SJCRH30 (cell line): Measurements from ENCODE around the gene MAD1L1. TPM values are rescaled to one million over a fixed set of nuclear protein-coding genes. Genes with fewer than 3 reads are reported as not detected.

Source experiments
- DNase-seq, 2 experiments: peaks; one replicate each; pipeline ENCODE4 v3.0.0-alpha.2; 2015 to 2020
- H3K27ac ChIP-seq: fragments of 250-450 bp; sonication (Bioruptor Pico); 2 replicates; pipeline ENCODE4 v1.5.1; 2020; ENCODE audit warnings: mild to moderate bottlenecking, moderate library complexity
- H3K27me3 ChIP-seq: fragments of 250-450 bp; sonication (Bioruptor Pico); 2 replicates; pipeline ENCODE4 v1.5.1; 2020; ENCODE audit warnings: mild to moderate bottlenecking, moderate library complexity
- H3K36me3 ChIP-seq: fragments of 250-450 bp; sonication (Bioruptor Pico); 2 replicates; pipeline ENCODE4 v1.5.1; 2020; ENCODE audit warnings: mild to moderate bottlenecking, moderate library complexity
- H3K4me1 ChIP-seq: fragments of 250-450 bp; sonication (Bioruptor Pico); 2 replicates; pipeline ENCODE4 v1.5.1; 2020; ENCODE audit warnings: mild to moderate bottlenecking, moderate library complexity
- H3K4me3 ChIP-seq: fragments of 250-450 bp; sonication (Bioruptor Pico); 2 replicates; pipeline ENCODE4 v1.5.1; 2020; ENCODE audit warnings: mild to moderate bottlenecking, moderate library complexity
- H3K9me3 ChIP-seq: fragments of 250-450 bp; sonication (Bioruptor Pico); replicated peaks from 2 replicates; pipeline ENCODE4 v1.5.1; 2020; ENCODE audit warnings: mild to moderate bottlenecking, moderate library complexity
- total RNA-seq: library from RNA; depleted of rRNA; stranded (reverse); fragments of >200 nt; shearing (Covaris generic); gene quantifications from 2 replicates; pipeline ENCODE4 v1.2.3, GENCODE V29; 2014

Gene MAD1L1
- total RNA-seq, 1 experiment from 2014 or later: 31.5 TPM

DNA sequence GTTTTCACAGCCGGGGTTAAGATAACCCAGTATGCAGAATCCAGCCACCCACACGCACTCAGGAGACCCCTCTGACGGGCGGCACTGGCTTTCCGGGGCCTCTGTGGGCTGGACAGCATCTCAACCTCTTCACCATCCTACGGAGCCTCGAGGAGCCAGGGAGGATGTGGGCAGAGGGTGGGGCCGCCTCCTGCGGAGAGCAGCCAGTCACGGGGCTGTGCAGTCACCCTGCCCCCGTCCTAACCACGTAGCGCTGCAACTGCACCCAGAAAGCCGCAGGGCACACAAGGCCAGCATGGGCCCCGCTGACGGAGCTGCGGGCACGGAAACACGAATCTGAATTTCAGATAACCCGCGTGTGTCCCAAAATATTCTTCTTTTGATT is 292.4 kb downstream of the MAD1L1 start:
- no peaks in the 10 kb centered on the region for H3K36me3 ChIP-seq
- peaks cover 10% of the 10 kb centered on the region for H3K4me1 ChIP-seq
- H3K27ac ChIP-seq: no peak overlapping the region
- H3K27me3 ChIP-seq: no peaks in the 10 kb centered on the region
- H3K9me3 ChIP-seq: no peaks in the 10 kb centered on the region
- no peak overlapping the region for H3K4me3 ChIP-seq
- DNase-seq: peak; percentile 18 to 24

DNA sequence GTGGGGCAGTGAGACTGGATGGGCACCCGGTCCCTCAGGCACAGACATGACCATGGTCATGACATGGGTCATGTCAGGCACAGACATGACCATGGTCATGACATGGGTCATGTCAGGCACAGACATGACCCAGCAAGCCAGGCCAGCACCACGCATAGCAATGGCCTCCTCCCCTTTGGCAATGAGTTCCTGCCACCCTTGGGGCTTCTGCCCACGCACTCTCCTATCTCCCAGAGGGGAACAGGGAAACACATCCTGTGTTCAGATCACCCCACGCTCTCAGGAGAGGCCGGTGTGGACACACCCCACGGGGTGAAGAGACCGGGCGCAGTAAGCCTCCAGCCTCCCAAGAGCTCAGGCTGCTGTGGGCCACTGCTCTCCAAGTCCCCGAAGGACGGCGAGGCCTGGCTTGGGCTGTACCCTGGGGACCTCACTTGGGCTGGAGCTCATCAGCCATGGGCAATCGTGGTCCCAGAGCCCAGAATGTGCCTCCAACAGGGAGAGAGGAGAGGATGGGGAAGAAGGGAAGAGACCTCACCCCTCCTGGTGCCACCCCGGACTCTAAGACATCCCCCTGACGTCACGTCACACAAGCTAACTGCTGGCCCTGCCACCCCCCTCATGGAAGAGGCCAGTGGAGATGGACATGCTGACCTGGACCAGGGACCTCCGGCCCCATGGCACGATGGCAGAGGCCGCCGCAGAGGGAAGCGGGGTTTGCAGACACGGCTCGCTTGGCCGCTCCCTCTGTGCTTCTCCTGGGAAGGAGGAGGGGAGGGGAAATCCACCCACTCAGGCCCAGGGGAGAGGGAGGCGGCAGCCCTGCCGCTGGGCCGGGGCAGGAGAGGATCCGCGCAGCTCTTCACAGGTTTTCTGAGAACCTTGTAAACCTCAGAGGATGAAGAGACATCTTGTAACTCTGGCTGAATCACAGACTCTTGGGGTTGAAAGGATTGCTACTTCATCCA is 293.0 kb downstream of the MAD1L1 start:
- H3K4me1 ChIP-seq: peaks cover 10% of the 10 kb centered on the region
- H3K9me3 ChIP-seq: no peaks in the 10 kb centered on the region
- no peaks in the 10 kb centered on the region for H3K27me3 ChIP-seq
- H3K4me3 ChIP-seq: no peak overlapping the region
- no peak overlapping the region for H3K27ac ChIP-seq
- no peak for DNase-seq
- no peaks in the 10 kb centered on the region for H3K36me3 ChIP-seq

DNA sequence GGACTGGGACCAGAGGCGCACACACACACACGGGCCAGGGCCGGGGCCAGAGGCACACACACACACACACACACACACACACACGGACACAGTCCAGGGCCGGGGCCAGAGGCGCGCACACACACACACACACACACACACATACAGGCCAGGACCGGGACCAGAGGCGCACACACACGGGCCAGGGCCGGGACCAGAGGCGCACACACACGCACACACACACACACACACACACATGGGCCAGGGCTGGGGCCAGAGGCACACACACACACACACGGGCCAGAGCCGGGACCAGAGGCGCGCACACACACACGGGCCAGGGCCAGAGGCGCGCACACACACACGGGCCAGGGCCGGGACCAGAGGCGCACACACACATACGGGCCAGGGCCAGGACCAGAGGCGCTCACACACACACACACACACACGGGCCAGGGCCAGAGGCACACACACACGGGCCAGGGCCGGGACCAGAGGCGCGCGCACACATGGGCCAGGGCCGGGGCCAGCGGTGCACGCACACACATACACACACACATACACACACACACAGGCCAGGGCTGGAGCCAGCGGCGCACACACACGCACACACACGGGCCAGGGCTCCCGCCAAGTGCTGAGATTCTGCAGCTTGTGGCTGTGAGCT is 293.8 kb downstream of the MAD1L1 start:
- peaks cover 10% of the 10 kb centered on the region for H3K4me1 ChIP-seq
- no peaks in the 10 kb centered on the region for H3K36me3 ChIP-seq
- H3K4me3 ChIP-seq: no peak overlapping the region
- no peak overlapping the region for H3K27ac ChIP-seq
- H3K27me3 ChIP-seq: no peaks in the 10 kb centered on the region
- no peaks in the 10 kb centered on the region for H3K9me3 ChIP-seq
- DNase-seq: no peak

DNA sequence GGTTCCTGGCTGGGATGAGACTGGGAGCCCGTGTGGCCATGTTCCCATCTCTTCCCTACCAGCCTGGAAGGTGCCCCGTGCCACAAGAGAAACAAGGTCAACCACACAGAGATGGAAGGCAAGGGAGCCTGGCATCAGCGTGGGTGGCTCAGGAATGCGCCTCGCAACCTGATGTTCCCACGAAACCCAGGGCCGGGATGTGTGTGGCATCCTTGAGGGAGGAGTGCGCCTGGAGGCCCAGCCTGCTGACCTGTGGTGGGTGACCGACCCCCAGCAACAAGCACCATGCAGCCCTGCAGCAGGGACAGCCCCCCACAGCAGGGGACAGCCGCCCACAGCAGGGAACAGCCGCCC is 295.5 kb downstream of the MAD1L1 start:
- Histone ChIP-seq H3K4me1 (peaks cover 9% of the 10 kb centered on the region), H3K27me3 (no peaks in the 10 kb centered on the region), H3K36me3 (no peaks in the 10 kb centered on the region), H3K27ac (no peak overlapping the region), H3K9me3 (no peaks in the 10 kb centered on the region), H3K4me3 (no peak overlapping the region)
- DNase-seq: no peak

DNA sequence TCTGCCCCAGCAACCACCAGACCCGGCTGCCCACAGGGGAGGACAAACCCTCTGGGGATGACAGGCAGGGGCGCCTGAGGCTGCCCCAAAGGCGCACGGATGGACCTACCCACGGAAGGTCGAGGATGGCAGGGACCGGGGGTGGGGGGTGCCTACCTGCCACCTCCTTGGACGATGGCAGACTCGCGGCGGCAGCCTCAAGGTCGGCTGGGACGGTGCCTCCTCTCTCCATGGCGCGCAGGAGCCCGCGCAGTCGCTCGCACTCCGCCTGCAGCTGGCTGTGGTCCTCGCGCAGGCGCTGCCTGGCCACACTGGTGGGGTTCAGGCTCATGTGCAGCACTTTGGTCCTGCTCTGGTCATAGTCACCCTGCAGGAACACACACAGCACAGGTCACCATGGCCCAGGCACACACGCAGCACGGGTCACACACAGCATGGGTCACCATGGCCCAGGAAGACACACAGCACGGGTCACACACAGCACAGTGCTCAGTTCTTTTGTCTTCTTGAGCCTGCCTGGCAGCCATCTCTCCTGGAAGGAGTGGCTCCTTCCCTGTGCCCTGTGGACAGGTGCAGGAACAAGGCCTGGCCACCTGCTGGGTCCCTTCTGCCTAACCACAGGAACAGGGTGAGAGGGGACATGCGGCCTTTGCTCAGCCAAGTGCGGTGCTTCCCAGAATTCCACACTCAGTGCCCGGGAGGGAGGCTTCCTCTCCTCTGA is 296.1 kb downstream of the MAD1L1 start:
- Histone ChIP-seq H3K36me3 (no peaks in the 10 kb centered on the region), H3K9me3 (no peaks in the 10 kb centered on the region), H3K27me3 (no peaks in the 10 kb centered on the region), H3K4me3 (no peak overlapping the region), H3K27ac (no peak overlapping the region), H3K4me1 (peaks cover 4% of the 10 kb centered on the region)
- DNase-seq: no peak

DNA sequence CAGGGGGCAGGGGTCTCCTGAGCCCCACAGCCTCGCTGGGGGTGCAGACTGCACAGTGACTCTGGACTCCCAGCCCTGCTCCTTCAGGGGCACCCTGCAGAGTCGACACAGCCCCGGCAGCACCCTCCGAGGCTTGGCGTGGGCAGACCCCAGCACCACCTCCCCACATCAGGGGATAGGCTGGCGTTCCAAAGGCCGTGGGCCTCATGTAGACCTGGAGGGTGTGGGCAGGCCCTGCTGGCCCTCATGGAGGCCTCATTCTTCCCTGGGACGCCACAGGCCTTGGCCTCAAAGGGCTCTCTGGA is 296.8 kb downstream of the MAD1L1 start:
- no peaks in the 10 kb centered on the region for H3K36me3 ChIP-seq
- no peaks in the 10 kb centered on the region for H3K27me3 ChIP-seq
- H3K27ac ChIP-seq: no peak overlapping the region
- DNase-seq: no peak
- no peaks in the 10 kb centered on the region; the same call in 1 of the 2 replicates for H3K4me1 ChIP-seq
- no peak overlapping the region for H3K4me3 ChIP-seq
- H3K9me3 ChIP-seq: no peaks in the 10 kb centered on the region

DNA sequence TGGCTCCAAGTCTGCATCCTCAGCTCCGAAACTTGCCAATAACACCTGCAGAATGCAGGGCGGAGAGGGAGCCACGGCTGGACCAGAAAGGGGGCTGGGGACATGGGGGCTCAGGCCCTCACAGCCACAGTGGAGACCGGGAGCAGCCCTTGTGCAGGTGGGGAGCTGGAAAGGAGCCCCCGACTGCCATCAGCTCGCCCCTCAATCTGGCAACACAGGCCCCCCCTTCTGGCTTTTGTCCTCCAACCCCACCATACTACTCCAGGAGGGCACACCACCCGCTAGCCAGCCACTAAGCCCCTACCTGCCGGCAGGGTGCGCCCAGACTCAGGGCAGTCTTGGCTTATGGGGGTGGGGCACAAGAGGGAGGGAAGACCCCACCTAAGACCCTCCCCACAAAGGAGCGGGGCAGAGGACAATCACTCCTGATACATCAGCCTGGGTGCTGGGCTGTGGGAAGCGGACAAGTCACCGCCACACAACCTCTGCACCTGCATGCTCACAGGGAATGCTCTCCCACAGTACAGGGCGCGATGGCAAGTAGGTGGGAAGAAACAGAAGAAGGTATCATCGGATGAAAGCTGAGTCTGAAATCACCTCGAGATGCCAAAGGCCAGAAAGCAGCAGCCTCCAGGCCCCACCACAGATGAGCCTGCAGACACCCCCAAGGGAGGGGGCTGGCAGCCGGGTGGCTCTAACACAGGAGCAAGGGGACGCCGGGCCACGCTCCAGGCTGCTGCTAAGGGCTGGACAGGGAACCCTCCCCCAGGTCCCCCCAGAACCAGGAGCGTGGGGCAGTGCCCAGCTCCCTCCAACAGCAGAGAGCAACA is 297.4 kb downstream of the MAD1L1 start:
- Histone ChIP-seq H3K4me3 (no peak overlapping the region), H3K27ac (no peak overlapping the region)

DNA sequence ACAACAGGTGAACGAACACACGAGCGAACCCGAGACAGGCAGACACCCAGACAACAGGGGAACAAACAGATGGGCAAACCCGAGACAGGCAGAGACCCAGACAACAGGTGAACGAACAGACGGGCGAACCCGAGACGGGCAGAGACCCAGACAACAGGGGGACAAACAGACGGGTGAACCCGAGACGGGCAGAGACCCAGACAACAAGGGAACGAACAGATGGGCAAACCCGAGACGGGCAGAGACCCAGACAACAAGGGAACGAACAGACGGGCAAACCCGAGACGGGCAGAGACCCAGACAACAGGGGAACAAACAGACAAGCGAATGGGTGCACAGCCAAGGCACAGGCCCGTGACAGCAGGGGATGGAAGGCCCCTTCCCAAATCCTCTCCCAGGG is 298.0 kb downstream of the MAD1L1 start:
- Histone ChIP-seq H3K4me1 (no peaks in the 10 kb centered on the region), H3K27me3 (no peaks in the 10 kb centered on the region), H3K36me3 (no peaks in the 10 kb centered on the region), H3K4me3 (no peak overlapping the region), H3K9me3 (no peaks in the 10 kb centered on the region), H3K27ac (no peak overlapping the region)
- no peak for DNase-seq

More for the DNA sequence above, 297.4 kb downstream of the MAD1L1 start:
- H3K36me3 ChIP-seq: no peaks in the 10 kb centered on the region
- H3K4me1 ChIP-seq: no peaks in the 10 kb centered on the region; the same call in 1 of the 2 replicates
- no peaks in the 10 kb centered on the region for H3K27me3 ChIP-seq
- H3K9me3 ChIP-seq: no peaks in the 10 kb centered on the region
- DNase-seq: no peak

DNA sequence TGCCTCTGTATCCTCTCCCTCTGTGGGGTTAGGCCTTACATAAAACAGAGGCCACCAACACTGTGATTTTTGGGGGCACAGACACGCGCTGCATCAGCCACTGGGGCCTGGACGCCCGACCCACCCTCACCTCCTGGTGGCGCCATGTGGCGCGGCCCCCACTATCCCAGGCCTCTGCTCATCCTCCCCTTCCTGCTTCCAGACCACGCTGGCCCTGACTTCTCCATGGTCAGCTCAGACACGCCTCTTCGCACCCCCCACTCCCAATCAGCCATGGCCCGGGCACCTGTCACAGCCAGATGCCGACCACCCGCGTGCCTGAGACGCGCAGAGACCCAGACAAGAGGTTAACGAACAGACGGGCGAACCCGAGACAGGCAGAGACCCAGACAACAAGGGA is 298.7 kb downstream of the MAD1L1 start:
- DNase-seq: no peak
- Histone ChIP-seq H3K9me3 (no peaks in the 10 kb centered on the region), H3K4me1 (no peaks in the 10 kb centered on the region), H3K4me3 (no peak overlapping the region), H3K36me3 (no peaks in the 10 kb centered on the region), H3K27me3 (no peaks in the 10 kb centered on the region), H3K27ac (no peak overlapping the region)

DNA sequence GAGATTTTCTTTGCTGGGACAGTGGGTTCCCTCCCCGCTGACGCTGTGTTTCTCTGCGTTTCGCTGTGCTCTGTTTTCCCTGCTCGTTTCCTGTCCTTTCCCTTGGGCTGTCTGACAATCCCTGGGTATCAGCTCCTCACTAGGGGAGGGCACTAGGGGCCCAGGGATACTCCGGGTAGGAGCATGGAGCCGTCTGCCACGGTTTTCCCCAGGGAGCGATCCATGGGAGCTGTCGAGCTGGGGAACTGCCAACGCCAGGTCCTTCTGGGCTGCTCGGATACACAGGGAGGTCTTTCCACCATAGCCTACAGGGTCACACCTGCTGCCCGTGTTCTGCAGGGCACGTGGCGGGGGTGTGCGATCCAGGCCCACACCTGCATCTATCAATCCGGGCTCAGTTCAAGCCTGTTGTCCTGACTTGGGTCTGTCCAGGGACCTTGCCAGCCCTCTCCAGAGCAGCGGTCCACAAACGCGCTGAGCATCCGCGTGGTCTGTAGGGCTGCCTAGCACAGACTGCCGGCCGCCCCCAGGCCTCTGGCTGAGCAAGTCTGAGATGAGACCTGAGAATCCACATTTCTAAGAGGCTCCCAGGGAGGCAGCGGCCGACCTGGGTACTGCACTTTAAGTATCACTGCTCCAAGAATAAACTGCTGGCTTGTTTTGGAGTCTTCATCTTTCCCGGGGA is 299.5 kb downstream of the MAD1L1 start:
- Histone ChIP-seq H3K36me3 (no peaks in the 10 kb centered on the region), H3K9me3 (no peaks in the 10 kb centered on the region), H3K27me3 (no peaks in the 10 kb centered on the region), H3K27ac (no peak overlapping the region), H3K4me1 (no peaks in the 10 kb centered on the region), H3K4me3 (no peak overlapping the region)
- peak; percentile 57 to 65 for DNase-seq

DNA sequence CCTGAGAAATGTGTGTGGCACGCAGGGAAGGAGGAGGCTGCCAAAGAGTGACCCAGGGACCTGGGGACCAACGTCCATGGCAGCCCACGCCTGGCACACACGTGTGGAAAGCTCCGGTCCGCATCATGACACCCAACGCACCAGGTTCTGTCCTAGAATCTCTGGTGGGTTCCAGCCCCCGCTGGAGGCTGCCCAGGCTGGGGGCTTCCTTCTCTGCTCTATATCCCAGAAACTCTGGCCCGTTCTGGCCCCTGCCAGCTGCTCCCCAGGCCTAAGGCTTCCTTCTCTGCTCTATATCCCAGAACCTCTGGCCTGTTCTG is 300.8 kb downstream of the MAD1L1 start:
- Histone ChIP-seq H3K36me3 (no peaks in the 10 kb centered on the region), H3K4me1 (no peaks in the 10 kb centered on the region), H3K4me3 (no peak overlapping the region), H3K27me3 (no peaks in the 10 kb centered on the region), H3K27ac (no peak overlapping the region), H3K9me3 (no peaks in the 10 kb centered on the region)
- DNase-seq: no peak

DNA sequence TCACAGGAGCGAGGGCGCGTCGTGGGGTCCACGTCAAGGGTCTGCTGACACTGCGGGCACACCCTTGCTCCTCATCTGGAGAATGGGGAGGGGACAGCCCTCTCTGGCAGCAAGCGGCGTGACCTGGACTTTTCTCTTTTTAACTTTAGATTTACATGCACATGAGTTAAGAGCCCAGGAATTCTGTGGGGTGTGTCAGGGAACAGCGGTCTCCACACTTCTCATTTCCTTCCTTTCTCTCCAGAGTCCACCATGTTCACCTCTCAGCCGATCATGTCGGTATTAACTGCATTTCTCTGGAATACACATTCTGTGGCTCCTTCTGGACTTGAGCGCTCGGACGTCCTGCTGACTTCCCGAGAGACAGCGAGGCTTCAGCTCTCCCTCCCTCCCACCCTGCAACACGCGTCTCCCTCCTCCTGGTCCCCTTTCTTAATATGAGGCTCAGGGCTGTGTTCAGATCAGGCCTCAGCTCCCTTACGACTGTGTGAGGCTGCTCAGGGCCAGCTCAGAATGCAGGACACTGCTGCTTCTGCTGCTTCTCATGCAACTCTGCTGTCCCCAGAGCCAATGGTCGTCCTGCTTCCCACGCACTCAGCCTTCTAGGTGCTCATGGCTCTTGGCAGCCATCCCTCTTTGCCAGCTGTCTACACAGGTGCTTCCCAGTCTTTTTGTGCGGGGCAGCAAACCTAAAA is 301.3 kb downstream of the MAD1L1 start:
- no peaks in the 10 kb centered on the region for H3K4me1 ChIP-seq
- no peak for DNase-seq
- H3K36me3 ChIP-seq: no peaks in the 10 kb centered on the region
- no peak overlapping the region for H3K4me3 ChIP-seq
- no peaks in the 10 kb centered on the region for H3K27me3 ChIP-seq
- H3K9me3 ChIP-seq: no peaks in the 10 kb centered on the region
- H3K27ac ChIP-seq: no peak overlapping the region

DNA sequence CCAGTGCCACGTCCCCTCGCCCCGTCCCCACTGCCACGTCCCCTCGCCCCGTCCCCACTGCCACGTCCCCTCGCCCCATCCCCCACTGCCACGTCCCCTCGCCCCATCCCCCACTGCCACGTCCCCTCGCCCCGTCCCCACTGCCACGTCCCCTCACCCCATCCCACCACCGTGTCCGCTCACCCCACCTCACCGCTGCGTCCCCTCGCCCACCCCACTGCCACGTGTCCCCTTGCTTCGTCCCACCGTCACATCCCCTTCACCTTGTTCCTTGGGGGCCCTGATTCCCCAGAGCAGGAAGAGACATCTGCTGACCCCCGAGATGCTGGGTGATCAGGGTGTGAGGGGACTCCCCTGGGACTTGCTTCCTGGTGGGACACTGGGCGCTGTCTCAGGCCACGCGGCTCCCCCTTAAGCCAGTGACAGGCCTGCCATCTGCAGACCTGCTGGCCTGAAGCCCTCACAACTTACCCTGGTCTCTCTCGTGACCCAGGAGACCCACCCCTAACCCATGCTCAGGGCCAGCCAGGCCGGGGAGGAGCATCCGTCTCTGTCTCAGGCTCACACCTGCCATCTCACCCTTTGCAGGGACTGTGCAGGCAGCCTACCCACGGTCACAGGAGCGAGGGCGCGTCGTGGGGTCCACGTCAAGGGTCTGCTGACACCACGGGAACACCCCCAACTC is 302.2 kb downstream of the MAD1L1 start:
- H3K36me3 ChIP-seq: no peaks in the 10 kb centered on the region
- DNase-seq: no peak
- no peak overlapping the region for H3K27ac ChIP-seq
- no peaks in the 10 kb centered on the region for H3K4me1 ChIP-seq
- no peaks in the 10 kb centered on the region for H3K27me3 ChIP-seq
- no peak overlapping the region for H3K4me3 ChIP-seq
- no peaks in the 10 kb centered on the region for H3K9me3 ChIP-seq
